Chondrocyte (in vitro differentiated cells): Measurements from ENCODE around the gene SARM1. TPM values are rescaled to one million over a fixed set of nuclear protein-coding genes. Genes with fewer than 3 reads are reported as not detected.

Experiments
- DNase-seq: peaks from one replicate; pipeline ENCODE4 v3.0.0; 2021; ENCODE audit warnings: mixed read lengths, low spot score
- H3K27ac Mint-ChIP-seq: one replicate; pipeline ENCODE4 v1.8.0; 2021; ENCODE audit warnings: mild to moderate bottlenecking, moderate library complexity, mixed read lengths; ENCODE audit not compliant: unreplicated experiment
- H3K27me3 Mint-ChIP-seq: 2 replicates; pipeline ENCODE4 v1.8.0; 2021; ENCODE audit warnings: low read depth, mixed read lengths
- H3K36me3 Mint-ChIP-seq: 2 replicates; pipeline ENCODE4 v1.8.0; 2021; ENCODE audit warnings: low read depth, mixed read lengths
- H3K4me1 Mint-ChIP-seq: 2 replicates; pipeline ENCODE4 v1.8.0; 2021; ENCODE audit warnings: low read depth, mild to moderate bottlenecking, mixed read lengths
- H3K4me3 Mint-ChIP-seq: one replicate; pipeline ENCODE4 v1.8.0; 2021; ENCODE audit warnings: mild to moderate bottlenecking, moderate library complexity, mixed read lengths; ENCODE audit not compliant: unreplicated experiment
- H3K9me3 Mint-ChIP-seq: 2 replicates; pipeline ENCODE4 v1.8.0; 2021; ENCODE audit warnings: low read depth, mixed read lengths
- CTCF ChIP-seq: fragments of 200-600 bp; sonication (generic); IDR thresholded peaks from 2 replicates; pipeline ENCODE4 v1.5.0; 2021; ENCODE audit warnings: antibody characterized with exemption, mild to moderate bottlenecking, moderate library complexity
- total RNA-seq: library from RNA; stranded (reverse); gene quantifications from 3 replicates; pipeline ENCODE4 v1.2.1, GENCODE V29; 2021

SARM1 gene
- total RNA-seq, 1 donor from 2014 or later, result 24.1 TPM

GRCh38 chr17:28368915-28369683 is 2.4 kb upstream of the SARM1 start:
- Mint-ChIP-seq H3K4me1 (peaks cover 33% of the 10 kb centered on the region), H3K9me3 (no peaks in the 10 kb centered on the region), H3K4me3 (no peak overlapping the region), H3K27ac (no peak overlapping the region), H3K36me3 (no peaks in the 10 kb centered on the region), H3K27me3 (no peaks in the 10 kb centered on the region)
- no peak for DNase-seq
- no peak for TF ChIP-seq CTCF

GRCh38 chr17:28369684-28370034 is 1.8 kb upstream of the SARM1 start:
- no peak for DNase-seq
- no peaks in the 10 kb centered on the region for H3K9me3 Mint-ChIP-seq
- H3K36me3 Mint-ChIP-seq, result no peaks in the 10 kb centered on the region
- no peaks in the 10 kb centered on the region for H3K27me3 Mint-ChIP-seq
- TF ChIP-seq CTCF, result peak; percentile 7
- H3K4me1 Mint-ChIP-seq, result peaks cover 33% of the 10 kb centered on the region
- no peak overlapping the region for H3K4me3 Mint-ChIP-seq
- H3K27ac Mint-ChIP-seq, result no peak overlapping the region

GRCh38 chr17:28370035-28370743 is 1.3 kb upstream of the SARM1 start, which contains the start of gene VTN:
VTN (minus strand) TSS chr17:28370307; CDS start chr17:28370203, 104 bp downstream.
- no peak for DNase-seq
- no peak for TF ChIP-seq CTCF
- Mint-ChIP-seq H3K9me3 (no peaks in the 10 kb centered on the region), H3K27ac (peak within 1 kb of the TSS; percentile 88), H3K4me3 (peak within 1 kb of the TSS; percentile 74), H3K4me1 (peaks cover 33% of the 10 kb centered on the region), H3K36me3 (no peaks in the 10 kb centered on the region), H3K27me3 (no peaks in the 10 kb centered on the region)

GRCh38 chr17:28370744-28371103 is 770 bp upstream of the SARM1 start:
- Mint-ChIP-seq H3K36me3 (no peaks in the 10 kb centered on the region), H3K4me1 (peaks cover 33% of the 10 kb centered on the region), H3K4me3 (peak overlapping the region; percentile 74), H3K27ac (peak overlapping the region; percentile 88), H3K9me3 (no peaks in the 10 kb centered on the region), H3K27me3 (no peaks in the 10 kb centered on the region)
- no peak for TF ChIP-seq CTCF
- DNase-seq, result no peak

- Mint-ChIP-seq H3K4me1 (peaks cover 33% of the 10 kb centered on the region), H3K27ac (peak overlapping the region; percentile 17), H3K9me3 (no peaks in the 10 kb centered on the region)
Observed at GRCh38 chr17:28372203-28372944, 880 bp downstream of the SARM1 start.

More at GRCh38 chr17:28372203-28372944, 880 bp downstream of the SARM1 start:
- no peak for TF ChIP-seq CTCF
- DNase-seq, result peak; percentile 91
- peak overlapping the region; percentile 65 for H3K4me3 Mint-ChIP-seq
- no peaks in the 10 kb centered on the region for H3K36me3 Mint-ChIP-seq
- no peaks in the 10 kb centered on the region for H3K27me3 Mint-ChIP-seq
